Measurements from ENCODE around the gene RRAS.
A peak's percentile ranks its signal among the peaks of the same experiment; 100 is the strongest.

Gene RRAS

DNA sequence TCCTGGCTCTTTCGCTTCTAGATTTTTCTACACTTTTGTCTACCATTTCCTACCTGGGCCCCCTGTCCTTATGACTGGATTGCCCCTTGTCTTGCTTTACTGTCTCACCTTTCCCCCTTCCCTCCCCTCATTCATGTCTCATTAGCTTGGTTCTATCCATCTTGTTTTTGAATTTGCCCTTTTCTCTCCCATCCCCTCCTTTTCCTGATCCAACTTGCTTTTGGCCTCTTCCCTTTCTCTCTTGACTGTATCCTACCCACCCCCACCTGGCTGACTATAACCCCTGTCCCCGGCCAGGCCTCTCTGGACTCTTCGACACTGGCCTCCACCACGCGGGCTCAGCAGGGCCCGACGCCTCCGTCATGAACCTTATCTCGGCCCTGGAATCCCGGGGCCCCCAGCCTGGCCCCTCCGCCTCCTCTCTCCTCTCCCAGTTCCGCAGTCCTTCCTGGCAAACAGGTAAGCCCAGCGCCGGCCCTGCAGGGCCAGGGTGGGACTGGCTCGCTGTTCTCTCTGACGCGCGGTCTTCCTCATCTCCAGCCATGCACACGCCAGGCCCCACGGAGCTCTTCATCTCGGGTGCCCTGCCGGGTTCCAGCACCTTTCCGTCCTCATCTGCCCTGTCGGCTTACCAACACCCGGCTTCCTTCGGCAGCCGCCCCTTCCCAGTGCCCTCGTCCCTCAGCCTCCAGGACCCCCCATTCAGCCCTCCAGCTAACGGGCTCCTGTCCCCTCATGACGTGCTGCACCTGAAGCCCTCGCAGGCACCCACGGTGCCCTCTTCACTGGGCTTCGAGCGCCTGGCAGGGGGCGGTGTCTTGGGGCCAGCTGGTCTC is 45.6 kb downstream of the RRAS start:
- DNase-seq (ENCODE audit: low spot score): no peak

DNA sequence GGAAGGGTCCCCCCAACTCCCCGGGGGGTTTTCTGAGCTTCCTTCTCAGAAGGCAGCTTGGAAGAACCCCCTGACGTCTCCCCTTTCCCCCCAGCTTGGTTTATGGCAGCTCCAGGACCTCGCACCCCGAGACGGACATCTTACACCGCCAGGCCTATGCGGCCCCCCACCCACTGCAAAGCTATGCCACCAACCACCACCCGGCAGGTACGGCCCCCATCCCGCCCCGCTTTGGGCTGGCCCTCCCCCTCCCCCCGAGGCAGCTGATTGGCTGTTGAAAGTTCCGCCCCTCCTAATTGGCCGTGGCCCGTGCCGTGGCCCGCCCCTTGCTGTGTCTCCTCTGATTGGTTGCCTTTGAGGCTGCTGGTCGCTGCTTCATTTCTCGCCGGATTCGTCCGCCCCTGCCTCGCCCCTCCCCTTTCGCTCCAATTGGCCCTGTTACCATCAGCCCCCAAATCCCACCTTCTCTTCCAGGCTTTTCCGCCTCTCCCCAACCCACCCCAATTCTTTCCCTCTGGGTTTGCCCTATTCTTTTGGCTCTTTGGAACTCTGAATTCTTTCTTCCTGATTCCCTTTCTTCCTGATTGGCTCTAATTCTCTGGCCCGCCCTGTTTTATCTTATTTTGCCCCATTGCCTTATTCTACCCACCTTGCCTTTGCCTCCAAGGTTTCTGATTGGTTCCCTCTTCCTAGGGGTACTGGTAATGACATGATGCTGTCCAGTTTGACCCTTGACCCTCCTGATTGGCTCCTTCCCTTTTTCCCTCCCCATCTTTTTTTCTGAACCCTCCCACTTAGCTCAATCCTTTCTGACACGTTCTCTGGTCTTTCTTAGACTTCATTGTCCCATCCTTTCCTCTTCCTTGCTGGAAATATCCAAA is 46.5 kb downstream of the RRAS start:
- DNase-seq (ENCODE audit: low spot score): peak; percentile 98

DNA sequence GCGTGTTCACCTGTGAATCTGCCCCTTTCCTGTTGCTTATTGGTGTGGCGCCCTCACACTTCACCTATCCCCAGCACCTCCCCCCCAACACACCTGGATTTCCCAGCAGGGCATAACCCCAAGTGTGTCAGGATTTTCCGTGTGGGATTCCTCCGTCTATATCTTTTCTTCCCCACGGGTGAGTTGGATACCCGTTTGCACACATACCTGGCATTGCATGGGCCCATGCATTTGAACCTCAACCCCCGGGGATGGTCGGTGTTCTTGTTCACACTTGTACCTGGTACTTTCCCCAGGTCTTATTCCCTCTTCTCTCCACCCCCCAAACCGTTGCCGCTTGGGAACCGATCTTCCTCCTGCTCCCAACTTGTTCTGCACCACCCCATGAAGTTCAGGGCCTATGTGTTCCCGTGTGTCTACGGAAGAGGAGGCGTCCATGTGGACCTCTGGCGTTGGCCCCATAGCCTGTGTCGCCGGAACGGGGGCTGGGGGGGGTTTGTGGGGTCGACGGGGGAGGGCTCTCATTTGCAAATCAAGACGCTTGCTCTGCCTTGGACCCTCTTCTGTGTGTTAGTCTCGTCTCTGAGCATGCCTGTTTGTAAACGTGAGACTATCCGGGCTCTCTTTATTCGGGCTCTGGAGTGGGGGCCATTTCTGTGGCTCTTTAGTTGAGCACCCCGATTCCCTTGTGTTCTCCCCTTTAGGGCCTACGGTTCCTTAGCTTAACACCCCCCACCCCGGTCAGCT is 47.3 kb downstream of the RRAS start:
- peak; percentile 12 for DNase-seq (ENCODE audit: low spot score)

GRCh38 chr19:49591731-49592485 is 48.0 kb downstream of the RRAS start:
- DNase-seq (ENCODE audit: low spot score): peak; percentile 48

GRCh38 chr19:49590971-49591730 is 48.8 kb downstream of the RRAS start, which contains the start of gene PRR12:
Gene PRR12 (plus strand): TSS chr19:49591182. CDS start chr19:49591655, 473 bp downstream.
- DNase-seq (ENCODE audit: low spot score): peak; percentile 91

DNA sequence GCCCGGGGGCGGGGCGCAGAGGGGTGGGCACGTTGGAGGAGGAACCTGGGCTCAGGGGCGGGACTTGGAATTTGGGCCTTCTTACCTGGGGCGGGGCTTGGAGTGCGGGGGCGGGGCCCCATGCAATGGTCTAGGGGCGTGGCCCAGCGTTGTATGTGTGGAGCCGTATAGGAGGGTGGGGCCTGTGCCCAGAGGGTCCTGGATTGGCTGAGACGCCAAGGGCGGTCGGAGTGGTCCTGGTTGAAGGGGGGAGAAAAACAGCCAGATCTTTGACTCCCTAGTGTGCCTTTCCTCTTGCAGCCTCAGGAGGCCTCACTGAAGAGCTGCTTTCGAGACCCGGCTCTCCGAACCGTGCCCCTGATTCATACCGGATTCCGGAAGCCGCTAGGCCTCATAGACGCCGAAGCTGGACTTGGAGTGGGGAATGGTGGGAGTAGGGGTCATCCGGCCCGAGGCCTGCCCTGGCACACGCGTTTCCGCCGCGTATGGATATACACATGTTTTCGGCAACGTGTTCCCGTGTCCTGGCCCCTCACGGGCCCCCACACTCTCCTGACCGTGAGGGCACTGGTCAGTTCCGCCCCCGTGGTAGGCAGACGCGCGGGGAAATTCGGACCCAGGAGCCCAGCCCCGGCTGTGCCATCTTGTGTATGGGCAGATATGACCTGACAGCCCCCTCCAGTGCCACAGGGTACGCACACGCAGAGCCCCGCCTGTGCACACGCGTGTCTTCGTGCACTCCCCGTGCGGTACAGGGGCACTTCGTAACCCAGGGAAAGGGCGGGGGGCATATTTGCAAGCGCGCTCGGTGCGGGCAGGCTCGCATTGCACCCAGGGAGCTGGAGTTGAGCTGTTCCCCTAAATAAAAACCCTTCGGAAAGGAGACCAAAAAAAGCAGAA is 49.6 kb downstream of the RRAS start:
- peak; percentile 98 for DNase-seq (ENCODE audit: low spot score)

- DNase-seq (ENCODE audit: low spot score): no peak
Measured at GRCh38 chr19:49589502-49589905, 50.4 kb downstream of the RRAS start.

- no peak for DNase-seq (ENCODE audit: low spot score)
Measured at GRCh38 chr19:49588365-49589122, 51.4 kb downstream of the RRAS start.

GRCh38 chr19:49587227-49587626 is 52.7 kb downstream of the RRAS start:
- no peak for DNase-seq (ENCODE audit: low spot score)
